Esophagus squamous epithelium (tissue), 4 donors: Measurements from ENCODE around the gene HHATL.

Source experiments
- CTCF ChIP-seq, 6 experiments: fragments of 450-650 bp in 4 of 6; fragments of 200-600 bp in 2 of 6; sonication (generic) in 2 of 6; IDR thresholded peaks; one replicate each; pipeline ENCODE4 v1.5.1; 2016 to 2019; ENCODE audit warnings: antibody characterized with exemption in 6 of 6, mild to moderate bottlenecking in 4 of 6, moderate library complexity in 4 of 6
- POLR2A ChIP-seq, 4 donors: fragments of 450-650 bp; IDR thresholded peaks; one replicate each; pipeline ENCODE4 v1.6.1; 2017; ENCODE audit warnings: antibody characterized with exemption in 4 of 4, mild to moderate bottlenecking in 4 of 4, moderate library complexity in 3 of 4

GRCh38 chr3:42702982-42703694 lies 540 bp upstream of the HHATL start:
- no peak for TF ChIP-seq CTCF (IDR thresholded peaks at IDR 0.05)
- no peak for TF ChIP-seq POLR2A (IDR thresholded peaks at IDR 0.05)
